Brain microvascular endothelial cell (primary cell): ENCODE results near the gene YEATS4.

Experiments used
- DNase-seq: peaks from one replicate; pipeline ENCODE4 v3.0.0-alpha.2; 2020
- H3K27ac ChIP-seq: fragments of 250-450 bp; sonication (Bioruptor Pico); 2 replicates; pipeline ENCODE4 v1.5.1; 2020; ENCODE audit warnings: mild to moderate bottlenecking, moderate library complexity
- H3K27me3 ChIP-seq: fragments of 250-450 bp; sonication (Bioruptor Pico); replicated peaks from 2 replicates; pipeline ENCODE4 v1.5.1; 2020; ENCODE audit warnings: mild to moderate bottlenecking
- H3K36me3 ChIP-seq: fragments of 250-450 bp; sonication (Bioruptor Pico); replicated peaks from 2 replicates; pipeline ENCODE4 v1.5.1; 2020; ENCODE audit warnings: mild to moderate bottlenecking
- H3K4me3 ChIP-seq: 2 replicates; pipeline ENCODE4 v1.5.1; 2011; ENCODE audit warnings: low read depth, mild to moderate bottlenecking, control low read depth, low read length, moderate library complexity
- in situ Hi-C: cut with HindIII; loops from 2 replicates; pipeline ENCODE4 v1.10.0; 2017; ENCODE audit warnings: low sequenced_read_pairs, low pct_ligation_motif_present
- TF ChIP-seq, protein P1 (sequence below): IDR thresholded peaks from 2 replicates; pipeline ENCODE4 v1.5.1; 2011; ENCODE audit warnings: low read depth, mild to moderate bottlenecking, moderate library complexity, low read length, control low read depth, inconsistent platforms; ENCODE audit errors: missing control alignments

The YEATS4 gene

DNA sequence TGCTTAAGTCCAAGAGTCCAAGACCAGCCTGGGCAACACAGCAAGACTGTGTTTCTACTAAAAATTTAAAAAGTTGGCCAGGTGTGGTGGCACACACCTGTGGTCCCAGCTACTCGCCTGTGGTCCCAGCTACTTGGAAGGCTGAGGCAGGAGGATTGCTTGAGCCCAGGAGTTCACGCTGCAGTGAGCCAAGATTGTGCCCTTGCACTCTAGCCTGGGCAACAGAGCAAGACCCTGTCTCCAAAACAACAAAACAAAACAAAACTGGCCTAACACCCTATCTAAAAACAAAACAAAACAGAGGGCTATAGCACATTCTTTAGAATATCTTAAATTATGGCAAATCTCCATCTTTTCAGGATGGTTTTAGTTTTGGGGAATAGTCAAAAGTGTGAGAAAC is 14.5 kb upstream of the YEATS4 start:
- Histone ChIP-seq H3K27ac (no peak overlapping the region), H3K36me3 (no peaks in the 10 kb centered on the region), H3K4me3 (no peak overlapping the region), H3K27me3 (peaks cover 2% of the 10 kb centered on the region)
- no peak for DNase-seq
- TF ChIP-seq, protein P1, sequence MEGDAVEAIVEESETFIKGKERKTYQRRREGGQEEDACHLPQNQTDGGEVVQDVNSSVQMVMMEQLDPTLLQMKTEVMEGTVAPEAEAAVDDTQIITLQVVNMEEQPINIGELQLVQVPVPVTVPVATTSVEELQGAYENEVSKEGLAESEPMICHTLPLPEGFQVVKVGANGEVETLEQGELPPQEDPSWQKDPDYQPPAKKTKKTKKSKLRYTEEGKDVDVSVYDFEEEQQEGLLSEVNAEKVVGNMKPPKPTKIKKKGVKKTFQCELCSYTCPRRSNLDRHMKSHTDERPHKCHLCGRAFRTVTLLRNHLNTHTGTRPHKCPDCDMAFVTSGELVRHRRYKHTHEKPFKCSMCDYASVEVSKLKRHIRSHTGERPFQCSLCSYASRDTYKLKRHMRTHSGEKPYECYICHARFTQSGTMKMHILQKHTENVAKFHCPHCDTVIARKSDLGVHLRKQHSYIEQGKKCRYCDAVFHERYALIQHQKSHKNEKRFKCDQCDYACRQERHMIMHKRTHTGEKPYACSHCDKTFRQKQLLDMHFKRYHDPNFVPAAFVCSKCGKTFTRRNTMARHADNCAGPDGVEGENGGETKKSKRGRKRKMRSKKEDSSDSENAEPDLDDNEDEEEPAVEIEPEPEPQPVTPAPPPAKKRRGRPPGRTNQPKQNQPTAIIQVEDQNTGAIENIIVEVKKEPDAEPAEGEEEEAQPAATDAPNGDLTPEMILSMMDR: no peak
- in situ Hi-C loops: no loop called here

DNA sequence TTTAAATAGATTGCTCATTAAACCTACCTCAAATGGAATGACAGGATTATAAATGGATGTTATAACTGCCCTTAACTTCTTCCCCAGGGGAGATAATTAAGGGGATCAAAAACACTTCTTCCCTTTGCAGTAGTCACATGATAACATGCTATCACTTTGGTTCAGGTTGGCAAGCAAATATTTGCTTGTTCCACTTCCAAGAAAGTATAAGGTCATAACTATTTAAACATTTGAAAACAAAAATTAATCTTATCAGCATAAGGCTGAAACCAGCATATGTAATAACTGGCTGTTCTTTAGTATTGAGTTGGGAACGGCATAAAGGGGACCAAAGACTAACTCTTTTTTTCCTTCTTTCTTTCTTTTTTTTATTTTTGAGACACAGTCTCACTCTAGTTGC is 13.8 kb upstream of the YEATS4 start:
- in situ Hi-C loops: no loop called here
- no peaks in the 10 kb centered on the region for H3K36me3 ChIP-seq

DNA sequence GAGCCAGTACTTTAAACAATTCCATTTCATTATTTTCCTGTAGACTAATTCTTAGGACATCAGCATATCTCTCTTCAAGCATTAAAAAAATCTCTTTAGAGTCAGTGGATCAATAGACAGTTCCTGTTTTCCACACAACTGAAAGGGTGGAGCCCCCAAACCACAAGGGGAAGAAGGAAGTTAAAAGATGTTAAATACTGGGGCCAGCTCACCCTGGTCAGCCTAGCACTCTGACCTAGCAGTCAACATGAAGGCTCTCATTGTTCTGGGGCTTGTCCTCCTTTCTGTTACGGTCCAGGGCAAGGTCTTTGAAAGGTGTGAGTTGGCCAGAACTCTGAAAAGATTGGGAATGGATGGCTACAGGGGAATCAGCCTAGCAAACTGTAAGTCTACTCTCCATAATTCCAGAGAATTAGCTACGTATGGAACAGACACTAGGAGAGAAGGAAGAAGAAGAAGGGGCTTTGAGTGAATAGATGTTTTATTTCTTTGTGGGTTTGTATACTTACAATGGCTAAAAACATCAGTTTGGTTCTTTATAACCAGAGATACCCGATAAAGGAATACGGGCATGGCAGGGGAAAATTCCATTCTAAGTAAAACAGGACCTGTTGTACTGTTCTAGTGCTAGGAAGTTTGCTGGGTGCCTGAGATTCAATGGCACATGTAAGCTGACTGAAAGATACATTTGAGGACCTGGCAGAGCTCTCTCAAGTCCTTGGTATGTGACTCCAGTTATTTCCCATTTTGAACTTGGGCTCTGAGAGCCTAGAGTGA is 11.2 kb upstream of the YEATS4 start, which contains the start of gene LYZ:
Gene LYZ (plus strand): TSS at position 220 of the 777 bp plus-strand sequence. CDS start 28 bp downstream, at position 248.
- Histone ChIP-seq H3K36me3 (no peaks in the 10 kb centered on the region), H3K4me3 (no peak within 1 kb of the TSS), H3K27ac (no peak within 1 kb of the TSS), H3K27me3 (no peaks in the 10 kb centered on the region)
- TF ChIP-seq, protein P1: no peak
- in situ Hi-C loops: no loop called here
- no peak for DNase-seq

More for the DNA sequence above, 13.8 kb upstream of the YEATS4 start:
- Histone ChIP-seq H3K27ac (no peak overlapping the region), H3K4me3 (no peak overlapping the region), H3K27me3 (peaks cover 2% of the 10 kb centered on the region)
- no peak for DNase-seq
- TF ChIP-seq, protein P1: no peak

DNA sequence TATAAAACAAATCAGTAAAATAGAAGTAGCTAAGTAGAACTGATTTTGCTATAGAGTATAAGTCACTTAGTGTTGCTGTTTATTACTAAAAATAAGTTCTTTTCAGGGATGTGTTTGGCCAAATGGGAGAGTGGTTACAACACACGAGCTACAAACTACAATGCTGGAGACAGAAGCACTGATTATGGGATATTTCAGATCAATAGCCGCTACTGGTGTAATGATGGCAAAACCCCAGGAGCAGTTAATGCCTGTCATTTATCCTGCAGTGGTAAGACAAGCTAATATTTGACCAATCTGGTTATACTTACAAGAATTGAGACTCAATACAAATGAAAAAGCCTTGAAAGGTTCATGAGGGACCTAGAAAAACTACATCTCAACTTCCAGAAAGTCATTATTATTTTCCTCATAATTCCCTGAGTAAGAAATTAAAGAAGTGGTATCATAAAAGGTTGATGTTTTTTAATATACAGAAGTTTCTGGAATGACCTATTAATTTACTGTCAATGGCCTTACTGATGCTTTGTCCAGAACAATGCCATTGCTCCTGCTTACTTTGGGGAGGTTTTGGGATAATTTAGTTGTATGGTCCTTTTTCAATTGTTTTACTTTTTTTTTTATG is 9.4 kb upstream of the YEATS4 start:
- H3K4me3 ChIP-seq: no peak overlapping the region
- H3K36me3 ChIP-seq: no peaks in the 10 kb centered on the region
- TF ChIP-seq, protein P1: no peak
- no peak for DNase-seq
- no peaks in the 10 kb centered on the region for H3K27me3 ChIP-seq
- in situ Hi-C loops: no loop called here
- H3K27ac ChIP-seq: no peak overlapping the region

DNA sequence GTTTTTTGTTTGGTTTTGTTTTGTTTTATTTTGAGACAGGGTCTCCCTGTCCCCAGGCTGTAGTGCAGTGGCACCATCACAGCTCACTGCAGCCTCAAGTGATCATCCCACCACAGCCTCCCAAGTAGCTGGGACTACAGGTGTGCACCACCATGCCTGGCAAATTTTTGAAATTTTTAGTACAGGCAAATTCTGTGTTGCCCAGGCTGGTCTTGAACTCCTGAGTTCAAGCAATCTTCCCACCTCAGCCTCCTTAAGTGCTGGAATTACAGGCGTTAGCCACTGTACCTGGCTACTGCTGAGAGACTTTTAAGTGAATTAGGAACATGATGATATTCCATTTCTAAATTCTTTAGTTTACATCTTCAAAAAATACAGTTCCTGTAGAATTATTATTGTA is 8.8 kb upstream of the YEATS4 start:
- no peak for DNase-seq
- no peak overlapping the region for H3K4me3 ChIP-seq
- H3K27ac ChIP-seq: no peak overlapping the region
- no peaks in the 10 kb centered on the region for H3K27me3 ChIP-seq
- in situ Hi-C loops: no loop called here
- H3K36me3 ChIP-seq: no peaks in the 10 kb centered on the region
- TF ChIP-seq, protein P1: no peak
